H9 (cell line): ENCODE results near the gene RAD51. TPM values are rescaled to one million over a fixed set of nuclear protein-coding genes. Genes with fewer than 3 reads are reported as not detected.

Experiments used
- DNase-seq: peaks from one replicate; pipeline ENCODE4 v3.0.0-alpha.2; 2017
- H2AFZ ChIP-seq: one replicate; pipeline ENCODE4 v1.6.1; 2013; ENCODE audit warnings: mild to moderate bottlenecking, low read length, control low read depth, moderate library complexity
- H2AK5ac ChIP-seq: 2 replicates; pipeline ENCODE4 v1.6.1; 2013; ENCODE audit warnings: low read length, control low read depth, mixed read lengths; ENCODE audit not compliant: insufficient read length
- H2BK120ac ChIP-seq: one replicate; pipeline ENCODE4 v1.6.1; 2013; ENCODE audit warnings: low read depth, mild to moderate bottlenecking, low read length, control low read depth, inconsistent platforms; ENCODE audit not compliant: poor library complexity, severe bottlenecking
- H2BK12ac ChIP-seq: 2 replicates; pipeline ENCODE4 v1.6.1; 2013; ENCODE audit warnings: low read length, control low read depth, mixed read lengths, low read depth; ENCODE audit not compliant: insufficient read length
- H2BK15ac ChIP-seq: 2 replicates; pipeline ENCODE4 v1.6.1; 2013; ENCODE audit warnings: low read depth, low read length, control low read depth
- H2BK20ac ChIP-seq: one replicate; pipeline ENCODE4 v1.6.1; 2013; ENCODE audit warnings: low read depth, mild to moderate bottlenecking, low read length, control low read depth, inconsistent platforms; ENCODE audit not compliant: poor library complexity, severe bottlenecking
- H2BK5ac ChIP-seq: 2 replicates; pipeline ENCODE4 v1.6.1; 2013; ENCODE audit warnings: low read length, control low read depth, mixed read lengths; ENCODE audit not compliant: insufficient read length
- H3K14ac ChIP-seq: 2 replicates; pipeline ENCODE4 v1.6.1; 2013; ENCODE audit warnings: low read length, control low read depth; ENCODE audit not compliant: insufficient read depth
- H3K18ac ChIP-seq: 2 replicates; pipeline ENCODE4 v1.6.1; 2013; ENCODE audit warnings: low read depth, mild to moderate bottlenecking, mixed read lengths, low read length, control low read depth; ENCODE audit not compliant: insufficient read length
- H3K23ac ChIP-seq: 2 replicates; pipeline ENCODE4 v1.6.1; 2013; ENCODE audit warnings: low read length, control low read depth, mixed read lengths, low read depth; ENCODE audit not compliant: insufficient read length
- H3K23me2 ChIP-seq: 2 replicates; pipeline ENCODE4 v1.6.1; 2013; ENCODE audit warnings: low read depth, mild to moderate bottlenecking, mixed read lengths, low read length, control low read depth; ENCODE audit not compliant: insufficient read length, poor library complexity, severe bottlenecking
- H3K27ac ChIP-seq: 2 replicates; pipeline ENCODE4 v1.5.1; 2013; ENCODE audit warnings: low read length, control low read depth, mixed read lengths, low read depth; ENCODE audit not compliant: insufficient read length
- H3K27me3 ChIP-seq: 2 replicates; pipeline ENCODE4 v1.6.1; 2013; ENCODE audit warnings: low read length, control low read depth, inconsistent platforms; ENCODE audit not compliant: insufficient read depth
- H3K4ac ChIP-seq: 2 replicates; pipeline ENCODE4 v1.6.1; 2013; ENCODE audit warnings: low read depth, mild to moderate bottlenecking, control low read depth, inconsistent platforms, low read length, moderate library complexity
- H3K4me1 ChIP-seq: 2 replicates; pipeline ENCODE4 v1.6.1; 2013; ENCODE audit warnings: low read length, control low read depth, inconsistent platforms; ENCODE audit not compliant: insufficient read depth
- H3K4me2 ChIP-seq: 2 replicates; pipeline ENCODE4 v1.6.1; 2013; ENCODE audit warnings: low read length, control low read depth, mixed read lengths; ENCODE audit not compliant: insufficient read length, insufficient read depth
- H3K56ac ChIP-seq: 2 replicates; pipeline ENCODE4 v1.6.1; 2013; ENCODE audit warnings: low read depth, mild to moderate bottlenecking, mixed read lengths, low read length, control low read depth; ENCODE audit not compliant: insufficient read length
- H3K79me1 ChIP-seq: 2 replicates; pipeline ENCODE4 v1.6.1; 2013; ENCODE audit warnings: low read depth, mild to moderate bottlenecking, moderate library complexity, low read length, control low read depth, inconsistent platforms; ENCODE audit not compliant: insufficient read depth, poor library complexity, severe bottlenecking
- H3K79me2 ChIP-seq: 2 replicates; pipeline ENCODE4 v1.6.1; 2013; ENCODE audit warnings: low read length, control low read depth, inconsistent platforms; ENCODE audit not compliant: insufficient read depth
- H3K9ac ChIP-seq: 2 replicates; pipeline ENCODE4 v1.6.1; 2013; ENCODE audit warnings: low read length, control low read depth, mixed read lengths; ENCODE audit not compliant: insufficient read length; ENCODE audit errors: extremely low read depth
- H3K9me3 ChIP-seq: one replicate; pipeline ENCODE4 v1.6.1; 2013; ENCODE audit warnings: low read depth, low read length, inconsistent platforms; ENCODE audit not compliant: control insufficient read depth
- H3T11ph ChIP-seq: one replicate; pipeline ENCODE4 v1.6.1; 2013; ENCODE audit warnings: mild to moderate bottlenecking, low read length, control low read depth, inconsistent platforms
- H4K20me1 ChIP-seq: one replicate; pipeline ENCODE4 v1.6.1; 2013; ENCODE audit not compliant: control insufficient read depth, insufficient read length, insufficient read depth
- H4K5ac ChIP-seq: 2 replicates; pipeline ENCODE4 v1.6.1; 2013; ENCODE audit warnings: low read depth, mild to moderate bottlenecking, mixed read lengths, low read length, control low read depth; ENCODE audit not compliant: insufficient read length
- H4K8ac ChIP-seq: replicated peaks from 2 replicates; pipeline ENCODE4 v1.6.1; 2013; ENCODE audit warnings: low read length, control low read depth, mixed read lengths, low read depth; ENCODE audit not compliant: insufficient read length
- H4K91ac ChIP-seq: 2 replicates; pipeline ENCODE4 v1.6.1; 2013; ENCODE audit warnings: low read depth, mild to moderate bottlenecking, moderate library complexity, mixed read lengths, low read length, control low read depth; ENCODE audit not compliant: insufficient read length
- H3K27ac Mint-ChIP-seq, 3 experiments: 2 replicates in 2 of 3; 3 replicates in 1 of 3; pipeline ENCODE4 v1.8.0; 2020 to 2021; ENCODE audit warnings: mixed read lengths in 3 of 3, mild to moderate bottlenecking in 1 of 3, moderate library complexity in 1 of 3
- H3K27me3 Mint-ChIP-seq: 2 replicates; pipeline ENCODE4 v1.8.0; 2021; ENCODE audit warnings: low read depth, mild to moderate bottlenecking, moderate library complexity, mixed read lengths
- H3K36me3 Mint-ChIP-seq, 3 experiments: 2 replicates in 2 of 3; 3 replicates in 1 of 3; pipeline ENCODE4 v1.8.0; 2020 to 2021; ENCODE audit warnings: low read depth in 3 of 3, mixed read lengths in 3 of 3; ENCODE audit not compliant: insufficient read depth in 1 of 3
- H3K4me1 Mint-ChIP-seq, 2 experiments: 2 replicates each; pipeline ENCODE4 v1.8.0; 2020; ENCODE audit warnings: mixed read lengths in 2 of 2
- H3K4me3 Mint-ChIP-seq, 2 experiments: 2 replicates in 1 of 2; 3 replicates in 1 of 2; pipeline ENCODE4 v1.8.0; 2020 to 2021; ENCODE audit warnings: mild to moderate bottlenecking in 2 of 2, mixed read lengths in 2 of 2, moderate library complexity in 1 of 2
- H3K9me3 Mint-ChIP-seq, 2 experiments: 2 replicates in 1 of 2; 3 replicates in 1 of 2; pipeline ENCODE4 v1.8.0; 2020; ENCODE audit warnings: mild to moderate bottlenecking in 2 of 2, mixed read lengths in 2 of 2, moderate library complexity in 1 of 2
- WGBS: extraction: QIAGEN DNeasy Blood & Tissue Kit; methylation state at CpG from one replicate; pipeline ENCODE4 v1.1.7; 2013; ENCODE audit warnings: missing lambda C conversion rate, low lambda C conversion rate, mixed read lengths; ENCODE audit not compliant: insufficient read length; ENCODE audit errors: extremely low coverage; 5-methylcytosine and 5-hydroxymethylcytosine counted together
- total RNA-seq: library from RNA; stranded (reverse); gene quantifications from 2 replicates; pipeline ENCODE4 v1.2.1, GENCODE V29; 2021
- TF ChIP-seq, protein P1 (sequence below): fragments of 200-600 bp; sonication (generic); conservative IDR thresholded peaks from 3 replicates; pipeline ENCODE4 v1.8.0; 2021; ENCODE audit warnings: antibody characterized with exemption, mild to moderate bottlenecking

Gene RAD51
- total RNA-seq, 1 experiment from 2014 or later = 39.2 TPM

DNA sequence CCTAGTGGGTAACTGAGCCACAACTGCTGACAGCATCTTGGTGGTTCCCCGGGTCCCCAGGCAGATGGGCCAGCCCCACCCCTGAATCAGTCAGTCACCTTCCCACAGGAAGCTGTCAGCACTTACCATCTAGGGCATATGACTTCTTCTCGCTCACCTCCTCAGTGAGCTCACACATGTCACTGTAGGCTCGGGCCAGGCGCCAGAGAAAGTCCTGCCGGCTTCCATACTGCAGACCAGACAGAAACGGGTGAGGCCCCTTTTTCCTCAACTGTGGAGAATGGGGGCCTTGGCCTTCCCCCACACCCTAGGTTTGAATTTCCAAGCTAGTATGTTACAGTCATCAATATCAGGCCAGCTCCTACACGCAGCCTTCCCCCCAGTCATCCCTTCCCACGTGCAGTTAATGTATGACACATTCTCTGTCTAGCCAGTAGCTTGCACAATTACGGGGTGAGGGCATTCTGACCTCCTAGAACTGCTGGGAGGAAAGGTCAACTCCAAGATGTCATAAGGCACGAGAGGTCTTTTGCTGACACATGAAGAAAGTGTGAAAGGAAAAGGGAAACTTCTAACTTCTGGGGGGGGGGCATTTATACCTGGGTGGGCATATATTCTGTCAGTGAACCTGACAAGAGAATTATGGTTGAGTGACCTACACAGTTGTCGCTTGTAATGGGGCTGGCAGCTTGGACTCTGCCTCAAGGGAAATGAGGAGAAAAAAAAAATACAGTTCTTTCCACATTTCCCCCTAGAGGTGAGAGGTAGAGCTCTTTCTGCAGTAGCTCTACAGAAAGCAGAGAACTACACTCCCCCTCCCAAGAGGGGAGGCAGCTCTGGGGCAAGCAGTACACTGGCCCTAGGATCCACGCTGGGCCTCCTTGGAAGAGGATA, 49.2 kb downstream of the RAD51 start:
- Histone ChIP-seq H3K18ac (no peak overlapping the region), H2BK20ac (no peak overlapping the region), H3K14ac (no peak overlapping the region), H3K9ac (no peak overlapping the region), H2BK5ac (no peak overlapping the region), H2BK15ac (no peak overlapping the region), H2AFZ (no peak overlapping the region), H2BK12ac (no peak overlapping the region), H3K27me3 (no peaks in the 10 kb centered on the region), H3K79me2 (no peaks in the 10 kb centered on the region), H4K5ac (no peak overlapping the region), H3T11ph (no peak overlapping the region), H3K27ac (no peak overlapping the region), H4K20me1 (no peaks in the 10 kb centered on the region), H3K79me1 (no peaks in the 10 kb centered on the region), H3K23ac (no peak overlapping the region), H3K9me3 (no peaks in the 10 kb centered on the region), H3K4me2 (no peak overlapping the region), H2BK120ac (no peak overlapping the region), H3K4me1 (peaks cover 7% of the 10 kb centered on the region; the same call in 1 of the 2 replicates), H4K91ac (no peak overlapping the region), H4K8ac (no peak overlapping the region), H3K4ac (no peak overlapping the region), H2AK5ac (no peak overlapping the region), H3K56ac (no peak overlapping the region), H3K23me2 (no peaks in the 10 kb centered on the region)
- no peaks in the 10 kb centered on the region for H3K27me3 Mint-ChIP-seq
- TF ChIP-seq, protein P1, sequence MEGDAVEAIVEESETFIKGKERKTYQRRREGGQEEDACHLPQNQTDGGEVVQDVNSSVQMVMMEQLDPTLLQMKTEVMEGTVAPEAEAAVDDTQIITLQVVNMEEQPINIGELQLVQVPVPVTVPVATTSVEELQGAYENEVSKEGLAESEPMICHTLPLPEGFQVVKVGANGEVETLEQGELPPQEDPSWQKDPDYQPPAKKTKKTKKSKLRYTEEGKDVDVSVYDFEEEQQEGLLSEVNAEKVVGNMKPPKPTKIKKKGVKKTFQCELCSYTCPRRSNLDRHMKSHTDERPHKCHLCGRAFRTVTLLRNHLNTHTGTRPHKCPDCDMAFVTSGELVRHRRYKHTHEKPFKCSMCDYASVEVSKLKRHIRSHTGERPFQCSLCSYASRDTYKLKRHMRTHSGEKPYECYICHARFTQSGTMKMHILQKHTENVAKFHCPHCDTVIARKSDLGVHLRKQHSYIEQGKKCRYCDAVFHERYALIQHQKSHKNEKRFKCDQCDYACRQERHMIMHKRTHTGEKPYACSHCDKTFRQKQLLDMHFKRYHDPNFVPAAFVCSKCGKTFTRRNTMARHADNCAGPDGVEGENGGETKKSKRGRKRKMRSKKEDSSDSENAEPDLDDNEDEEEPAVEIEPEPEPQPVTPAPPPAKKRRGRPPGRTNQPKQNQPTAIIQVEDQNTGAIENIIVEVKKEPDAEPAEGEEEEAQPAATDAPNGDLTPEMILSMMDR = peak; percentile 44; the same call in 2 of the 3 replicates
- no peak for DNase-seq
- peaks cover 24 to 30% of the 10 kb centered on the region in 2 experiments for H3K4me1 Mint-ChIP-seq
- no peak overlapping the region for H3K4me3 Mint-ChIP-seq
- H3K36me3 Mint-ChIP-seq = peaks cover 5 to 31% (median 17%) of the 10 kb centered on the region in 3 experiments; a peak in 5 of 7 replicates
- H3K27ac Mint-ChIP-seq = peak overlapping the region; percentile 37 to 89 (median 66); a peak in 5 of 7 replicates
- no peaks in the 10 kb centered on the region for H3K9me3 Mint-ChIP-seq
- WGBS = no CpG with 5 or more reads among the region's 12 CpGs
